DMS79 (cell line): ENCODE data around the gene LSAMP.
"Not testable (repeated sequence)": the region's sequence is repeated elsewhere in the genome, so short reads cannot be mapped to it uniquely, and the experiment has no call there.

Experiments
- DNase-seq: peaks from one replicate; lab custom pipeline; 2025; lab: John Stamatoyannopoulos, UW

The LSAMP gene

DNA sequence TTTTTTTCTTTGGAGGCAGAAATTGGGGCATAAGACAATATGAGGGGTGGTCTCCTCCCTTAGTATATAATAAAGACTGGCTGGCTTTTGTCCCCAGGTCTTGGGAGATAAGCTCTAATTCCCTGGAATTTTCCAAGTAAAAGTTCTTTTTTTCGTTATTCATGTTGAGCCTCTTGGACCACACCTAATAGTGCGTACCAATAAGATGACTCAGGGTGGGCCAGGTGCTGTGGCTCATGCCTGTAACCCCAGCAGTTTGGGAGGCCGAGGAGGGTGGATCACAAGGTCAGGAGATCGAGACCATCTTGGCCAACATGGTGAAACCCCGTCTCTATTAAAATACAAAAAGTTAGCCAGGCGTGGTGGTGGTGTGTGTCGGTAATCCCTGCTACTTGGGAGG, 645.2 kb downstream of the LSAMP start:
- DNase-seq = not testable (repeated sequence)

DNA sequence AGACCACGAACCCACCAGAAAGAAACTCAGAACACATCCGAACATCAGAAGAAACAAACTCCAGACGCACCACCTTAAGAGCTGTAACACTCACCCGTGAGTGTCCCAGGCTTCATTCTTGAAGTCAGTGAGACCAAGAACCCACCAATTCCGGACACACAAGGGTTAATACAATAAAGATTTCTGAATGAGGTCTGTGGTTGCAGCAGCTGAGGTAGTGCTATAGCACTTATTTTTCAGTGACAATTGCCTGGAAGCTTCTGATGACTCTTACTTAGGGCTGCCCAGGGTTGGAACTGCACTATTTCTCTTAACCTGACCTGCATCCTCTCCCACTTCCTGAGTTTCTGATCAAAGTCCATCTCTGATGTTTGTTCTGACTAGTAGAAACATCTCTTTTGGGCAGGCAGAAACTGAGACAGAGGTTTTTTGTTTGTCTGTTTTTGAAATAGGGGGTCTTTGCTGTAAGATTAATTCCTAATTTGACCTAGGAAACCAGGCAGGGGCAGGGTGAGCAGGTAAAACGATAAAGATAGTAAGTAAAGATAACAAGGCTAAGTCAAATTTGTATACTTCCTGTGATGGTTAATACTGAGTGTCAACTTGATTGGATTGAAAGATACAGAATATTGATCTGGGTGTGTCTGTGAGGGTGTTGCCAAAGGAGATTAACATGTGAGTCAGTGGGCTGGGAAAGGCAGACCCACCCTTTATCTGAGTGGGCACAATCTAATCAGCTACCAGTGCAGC, 652.9 kb downstream of the LSAMP start:
- DNase-seq = no peak

GRCh38 chr3:115791271-115792153, 653.8 kb downstream of the LSAMP start:
- DNase-seq = not testable (repeated sequence)

DNA sequence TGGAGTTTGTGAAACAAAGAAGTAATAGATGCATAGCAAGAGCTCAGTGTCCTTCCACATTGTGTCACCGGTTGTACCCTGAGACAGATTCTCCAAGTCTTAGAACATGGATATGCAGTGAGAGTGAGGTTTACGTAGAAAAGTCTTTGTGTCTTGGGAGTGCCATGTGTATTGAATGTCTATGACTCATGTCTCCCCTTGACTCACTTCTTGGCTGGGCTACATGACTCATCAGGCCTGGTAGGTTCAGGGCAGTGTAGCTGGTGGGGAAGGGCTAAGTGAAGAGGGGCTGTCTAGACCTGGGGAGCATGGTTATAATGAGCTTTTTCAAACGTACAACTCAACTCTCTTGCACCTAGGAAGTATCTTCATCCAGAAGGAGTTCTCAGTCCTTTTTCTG, 654.5 kb downstream of the LSAMP start:
- DNase-seq = no peak

DNA sequence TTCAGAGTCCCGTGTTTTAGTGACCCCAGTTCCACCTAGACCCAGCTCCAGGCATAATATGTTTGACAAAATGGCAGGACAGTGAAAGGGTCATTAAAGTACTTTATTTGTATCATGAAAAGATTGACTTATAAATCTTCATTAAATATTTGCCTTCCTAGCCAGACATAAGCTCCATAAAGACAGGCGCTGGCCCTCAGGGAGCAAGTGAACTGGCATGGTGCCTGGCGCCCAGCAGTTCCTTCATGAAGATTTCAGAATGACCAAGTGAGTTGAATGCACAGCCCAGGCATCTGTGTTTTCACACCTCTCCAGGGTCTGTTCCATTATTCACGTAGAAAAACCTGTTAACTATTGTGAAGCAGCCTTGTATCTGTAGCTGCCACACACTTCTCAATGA, 655.8 kb downstream of the LSAMP start:
- no peak for DNase-seq

GRCh38 chr3:115788921-115789470, 656.3 kb downstream of the LSAMP start:
- no peak for DNase-seq

DNA sequence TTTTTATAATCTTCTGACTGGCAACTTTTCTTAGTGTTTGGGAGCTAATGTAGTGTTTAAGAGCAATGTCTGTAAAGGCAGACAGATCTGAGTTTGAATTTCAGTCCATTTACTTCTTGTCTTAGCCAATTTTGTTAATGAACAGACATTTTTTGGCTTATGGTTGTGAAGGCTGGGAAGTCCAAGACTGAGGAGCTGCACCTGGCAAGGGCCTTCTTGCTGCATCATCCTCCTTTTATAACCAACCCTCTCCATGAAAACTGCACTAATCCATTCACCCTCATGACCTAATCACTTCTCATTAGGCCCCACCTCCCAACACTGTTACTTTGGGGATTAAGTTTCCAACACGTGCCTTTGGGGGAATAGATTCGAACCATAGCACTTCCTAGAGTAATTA, 657.5 kb downstream of the LSAMP start:
- DNase-seq = no peak

DNA sequence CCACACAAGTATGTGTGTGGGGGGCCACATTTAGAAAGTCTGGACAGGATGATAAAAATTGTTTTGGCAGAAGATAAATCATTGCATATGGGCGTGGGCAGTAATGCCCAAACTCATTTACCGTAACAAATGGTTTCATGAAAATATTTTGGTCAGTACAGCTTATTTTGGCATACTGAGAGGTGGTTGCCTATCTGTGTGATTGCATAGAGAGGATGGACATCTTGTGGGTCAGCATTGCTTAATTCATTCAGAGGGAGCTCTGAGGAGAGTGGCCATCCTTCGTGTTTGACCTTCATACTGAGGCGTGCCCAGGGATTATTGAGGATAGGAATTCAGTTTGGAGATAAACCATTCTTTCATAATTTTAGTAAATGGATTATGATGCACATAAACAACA, 659.5 kb downstream of the LSAMP start:
- DNase-seq = no peak

DNA sequence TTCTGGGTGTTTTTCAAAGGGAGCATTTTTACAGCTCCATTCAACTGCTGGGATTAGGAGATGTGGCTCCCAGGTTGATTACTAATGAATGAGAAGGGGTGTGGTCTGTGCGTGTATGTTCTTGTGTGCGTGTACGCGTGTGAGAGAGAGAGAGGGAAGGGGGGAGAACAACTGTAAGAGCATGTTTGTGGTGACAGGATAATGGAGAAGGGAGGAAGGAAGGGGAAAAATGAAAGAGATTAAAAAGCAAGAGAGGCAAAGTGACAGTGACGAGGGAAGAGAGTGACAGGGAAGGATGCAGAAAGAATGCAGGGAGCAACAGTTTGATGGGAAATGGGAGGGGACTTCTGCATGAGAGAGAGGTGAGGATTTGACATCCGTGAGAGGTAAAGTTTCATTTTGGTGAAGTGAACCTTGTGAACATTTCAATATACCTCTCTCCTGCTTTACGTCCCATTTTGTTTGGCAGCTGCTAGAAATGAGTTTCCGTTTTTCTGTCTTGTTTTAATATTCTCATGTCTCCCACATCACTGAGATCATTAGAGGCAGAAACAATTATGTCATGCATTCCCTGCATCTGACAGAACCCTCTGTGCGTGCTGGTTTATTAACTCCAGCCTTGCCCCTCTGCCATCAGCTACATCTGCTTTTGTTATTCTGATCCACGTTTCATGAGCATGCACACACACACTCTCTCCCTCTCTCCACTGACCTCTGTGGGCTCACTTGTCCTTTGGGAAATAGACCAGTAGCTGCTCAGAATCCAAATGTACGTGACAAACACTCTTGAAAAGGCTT, 660.3 kb downstream of the LSAMP start:
- DNase-seq = no peak

DNA sequence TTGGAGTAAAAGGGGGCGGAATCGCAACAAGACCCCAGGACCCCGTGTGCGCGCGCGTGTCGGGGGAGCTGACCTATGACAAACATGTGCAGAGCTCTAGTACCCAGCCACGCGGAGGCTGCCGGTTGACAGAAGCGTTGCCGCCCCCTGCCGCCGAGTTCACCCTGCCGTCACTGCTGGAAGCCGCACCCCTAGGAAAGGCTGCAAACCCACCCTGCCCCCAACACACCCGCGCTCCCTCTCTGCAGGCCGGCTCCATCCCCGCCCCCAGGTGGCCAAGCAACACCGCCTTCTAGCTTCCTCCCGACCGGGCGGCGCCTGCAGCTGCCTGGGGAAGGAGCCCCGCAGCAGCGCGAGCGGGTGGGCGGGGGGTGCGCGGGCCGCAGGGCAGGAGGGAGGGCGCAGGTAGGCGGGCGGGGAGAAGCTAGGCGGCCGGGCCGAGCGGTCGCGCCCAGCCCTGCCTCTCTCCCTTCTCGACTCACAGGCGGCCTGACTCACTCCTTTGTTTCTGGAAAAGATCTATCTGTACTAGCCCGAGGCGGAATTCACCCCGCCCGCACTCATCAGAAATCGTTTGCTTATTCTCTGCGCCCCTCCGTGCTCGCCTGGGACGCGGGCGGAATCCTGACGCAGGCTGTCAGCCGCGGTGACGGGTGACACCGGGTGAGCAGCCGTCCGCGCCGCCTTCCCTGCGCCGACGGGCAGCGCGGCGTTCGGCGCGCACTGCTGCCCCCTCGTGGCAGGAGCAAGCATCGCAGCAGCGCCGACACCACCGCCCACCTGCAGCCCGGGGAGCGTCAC, 661.1 kb downstream of the LSAMP start:
- DNase-seq = peak; percentile 87

DNA sequence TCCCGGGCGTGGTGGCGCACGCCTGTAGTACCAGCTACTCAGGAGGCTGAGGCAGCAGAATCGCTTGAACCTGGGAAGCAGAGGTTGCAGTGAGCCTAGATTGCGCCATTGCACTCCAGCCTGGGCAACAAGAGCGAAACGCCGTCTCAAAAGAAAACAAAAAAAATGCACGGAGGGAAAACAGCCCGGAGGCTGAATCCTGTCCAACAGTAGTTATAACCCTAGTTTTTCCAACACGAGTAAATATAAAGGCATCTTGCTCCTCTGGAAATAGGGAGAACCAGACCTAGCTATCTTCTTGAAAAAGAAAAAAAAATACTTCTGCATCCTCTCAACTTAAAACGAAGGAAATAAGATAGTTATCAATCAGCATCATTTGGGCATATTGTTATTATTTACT, 661.9 kb downstream of the LSAMP start:
- not testable (repeated sequence) for DNase-seq

- DNase-seq = no peak
Observed at GRCh38 chr3:115779011-115779410, 666.3 kb downstream of the LSAMP start.

- no peak for DNase-seq
Observed at GRCh38 chr3:115772951-115773350, 672.3 kb downstream of the LSAMP start.

DNA sequence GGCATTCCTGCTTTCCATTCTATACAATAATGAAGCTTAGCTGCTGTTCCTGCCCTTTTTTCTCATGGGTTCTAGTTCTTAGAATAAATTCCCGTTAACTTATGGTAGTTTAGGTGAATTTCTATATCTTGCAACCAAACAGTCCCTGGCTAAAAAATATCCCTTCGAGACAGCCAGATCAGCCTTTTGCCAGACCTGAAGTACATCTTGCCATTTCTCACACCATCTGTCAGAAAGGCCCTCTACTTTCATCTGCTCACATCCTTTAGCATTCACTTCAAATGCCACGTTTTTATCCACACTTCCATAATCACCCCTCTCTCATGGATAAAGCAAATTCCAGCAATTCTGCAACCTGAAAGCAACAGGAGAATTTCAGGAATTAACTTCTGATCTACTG, 676.6 kb downstream of the LSAMP start:
- DNase-seq = no peak

- DNase-seq = no peak
Observed at GRCh38 chr3:115766587-115767482, 678.5 kb downstream of the LSAMP start.

- no peak for DNase-seq
Observed at GRCh38 chr3:115761927-115762305, 683.4 kb downstream of the LSAMP start.

- peak; percentile 20 for DNase-seq
Observed at GRCh38 chr3:115760716-115761115, 684.6 kb downstream of the LSAMP start.

DNA sequence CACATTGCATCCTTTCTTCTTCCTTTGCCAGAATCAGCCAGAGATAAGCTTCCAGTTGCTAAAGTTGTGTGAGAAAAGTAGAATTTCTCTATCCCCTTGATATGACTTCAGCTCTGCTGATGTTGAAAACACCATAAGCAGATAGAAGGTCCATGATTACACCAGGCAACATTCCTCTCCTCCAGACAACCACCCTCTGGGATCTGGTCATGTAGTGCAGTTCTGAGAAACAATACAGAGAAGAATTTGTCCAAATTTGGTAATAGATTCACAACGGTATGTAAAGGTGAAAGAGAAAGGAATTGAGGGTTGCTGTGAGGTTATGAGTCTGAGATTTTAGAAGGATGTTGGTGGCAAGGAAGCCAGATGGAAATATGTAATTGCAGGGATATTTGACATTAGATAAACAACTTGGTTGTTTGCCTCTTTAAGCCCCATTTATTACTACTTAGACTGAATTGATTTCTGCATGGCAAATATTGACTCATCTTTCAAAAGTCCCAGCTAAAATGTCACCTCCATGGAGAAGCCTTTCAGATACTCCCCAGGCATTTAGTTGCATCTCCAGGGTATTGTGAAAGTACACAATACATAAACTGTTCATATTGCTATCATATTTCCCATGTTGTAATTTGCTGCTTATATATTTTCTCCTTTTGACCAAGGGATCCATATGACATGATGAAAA, 687.1 kb downstream of the LSAMP start:
- DNase-seq = peak; percentile 5

GRCh38 chr3:115752978-115753377, 692.3 kb downstream of the LSAMP start:
- DNase-seq = not testable (repeated sequence)
